ENCODE data around the gene ITGBL1. TPM values are rescaled to one million over a fixed set of nuclear protein-coding genes. Genes with fewer than 3 reads are reported as not detected.

The ITGBL1 gene
- total RNA-seq, 4 donors from 2014 or later = 0.27 to 2.6 (median 0.83) TPM; not detected in 1

- Histone ChIP-seq H3K4me1 (no peaks in the 10 kb centered on the region), H3K27me3 (no peaks in the 10 kb centered on the region), H3K27ac (no peak overlapping the region), H3K4me3 (no peak overlapping the region), H3K36me3 (no peaks in the 10 kb centered on the region), H3K9me3 (no peaks in the 10 kb centered on the region)
- TF ChIP-seq POLR2A (IDR thresholded peaks at IDR 0.05) = no peak
- DNase-seq = no peak
Observed at GRCh38 chr13:101726681-101727080, 274.2 kb downstream of the ITGBL1 start.

GRCh38 chr13:101727118-101727517 is 274.6 kb downstream of the ITGBL1 start:
- no peak for TF ChIP-seq POLR2A (IDR thresholded peaks at IDR 0.05)
- no peak overlapping the region for H3K4me3 ChIP-seq
- H3K9me3 ChIP-seq = no peaks in the 10 kb centered on the region
- no peaks in the 10 kb centered on the region for H3K4me1 ChIP-seq
- H3K27me3 ChIP-seq = no peaks in the 10 kb centered on the region
- no peaks in the 10 kb centered on the region for H3K36me3 ChIP-seq
- no peak for DNase-seq
- no peak overlapping the region for H3K27ac ChIP-seq

GRCh38 chr13:101728021-101728420 is 275.5 kb downstream of the ITGBL1 start:
- no peak for TF ChIP-seq POLR2A (IDR thresholded peaks at IDR 0.05)
- TF ChIP-seq CTCF (IDR thresholded peaks at IDR 0.05) = no peak

GRCh38 chr13:101728615-101729014 is 276.1 kb downstream of the ITGBL1 start:
- Histone ChIP-seq H3K9me3 (no peaks in the 10 kb centered on the region), H3K27me3 (no peaks in the 10 kb centered on the region), H3K27ac (no peak overlapping the region), H3K36me3 (no peaks in the 10 kb centered on the region), H3K4me3 (no peak overlapping the region), H3K4me1 (no peaks in the 10 kb centered on the region)
- DNase-seq = no peak
- TF ChIP-seq CTCF (IDR thresholded peaks at IDR 0.05) (no peak), POLR2A (IDR thresholded peaks at IDR 0.05) (no peak)

More at GRCh38 chr13:101728021-101728420, 275.5 kb downstream of the ITGBL1 start:
- no peak for DNase-seq
- H3K9me3 ChIP-seq = no peaks in the 10 kb centered on the region
- no peaks in the 10 kb centered on the region for H3K4me1 ChIP-seq
- H3K27me3 ChIP-seq = no peaks in the 10 kb centered on the region
- no peak overlapping the region for H3K27ac ChIP-seq
- no peaks in the 10 kb centered on the region for H3K36me3 ChIP-seq
- no peak overlapping the region for H3K4me3 ChIP-seq

DNA sequence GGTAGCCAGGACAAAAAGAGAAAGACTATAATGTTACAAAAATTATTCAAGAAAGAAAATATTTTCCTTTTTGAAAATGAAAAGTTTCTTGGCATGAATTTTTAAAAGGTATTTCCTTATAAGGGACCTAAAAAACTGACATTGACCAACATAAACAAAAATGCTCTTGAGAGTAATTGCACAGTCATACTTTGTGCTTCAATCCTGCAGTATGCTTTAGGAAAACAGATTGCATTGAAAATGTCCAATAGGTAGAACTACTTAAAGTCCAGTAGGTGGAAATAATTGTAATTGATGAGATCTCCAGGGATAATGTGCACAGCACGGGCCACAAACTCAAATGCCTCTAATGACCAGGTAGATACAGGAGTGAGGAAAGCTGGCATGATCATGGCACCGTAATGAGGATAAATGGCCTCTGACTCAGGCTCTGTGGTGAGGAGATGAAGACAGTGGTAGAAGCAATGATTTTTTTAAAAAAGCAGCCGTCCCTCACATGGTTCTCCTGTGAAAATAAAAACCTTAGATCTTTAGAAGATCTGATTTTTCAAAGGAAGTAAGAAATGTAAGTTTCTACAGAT is 278.0 kb downstream of the ITGBL1 start:
- Histone ChIP-seq H3K4me3 (no peak overlapping the region), H3K4me1 (no peaks in the 10 kb centered on the region), H3K9me3 (no peaks in the 10 kb centered on the region), H3K36me3 (no peaks in the 10 kb centered on the region), H3K27ac (no peak overlapping the region), H3K27me3 (no peaks in the 10 kb centered on the region)
- no peak for DNase-seq
- no peak for TF ChIP-seq CTCF (IDR thresholded peaks at IDR 0.05)
- no peak for TF ChIP-seq POLR2A (IDR thresholded peaks at IDR 0.05)

- no peaks in the 10 kb centered on the region for H3K36me3 ChIP-seq
- no peak for DNase-seq
- no peaks in the 10 kb centered on the region for H3K27me3 ChIP-seq
- no peaks in the 10 kb centered on the region for H3K9me3 ChIP-seq
- no peak overlapping the region for H3K4me3 ChIP-seq
- H3K4me1 ChIP-seq = no peaks in the 10 kb centered on the region
- H3K27ac ChIP-seq = no peak overlapping the region
- TF ChIP-seq POLR2A (IDR thresholded peaks at IDR 0.05) (no peak), CTCF (IDR thresholded peaks at IDR 0.05) (no peak)
Observed at GRCh38 chr13:101736566-101736965, 284.1 kb downstream of the ITGBL1 start.

DNA sequence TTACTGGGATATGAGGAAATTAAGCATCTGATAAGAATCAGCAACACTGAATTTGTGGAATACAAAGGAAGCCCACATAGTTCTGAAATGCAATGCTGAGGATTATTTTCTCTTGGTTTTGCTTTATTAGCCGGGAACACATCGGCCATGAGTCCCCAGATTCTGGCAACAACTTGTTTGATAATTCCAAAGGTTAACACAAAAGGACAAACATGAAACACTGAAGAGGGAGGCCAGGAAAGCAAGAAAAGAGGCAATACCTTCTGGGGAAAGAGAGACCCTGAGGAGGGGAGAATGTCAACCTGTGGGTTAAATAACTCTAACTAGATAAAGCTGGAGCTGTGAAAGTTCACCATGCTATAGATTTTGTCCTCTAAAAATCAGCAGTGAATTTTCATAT is 285.9 kb downstream of the ITGBL1 start:
- Histone ChIP-seq H3K4me1 (no peaks in the 10 kb centered on the region), H3K36me3 (no peaks in the 10 kb centered on the region), H3K9me3 (no peaks in the 10 kb centered on the region), H3K27me3 (no peaks in the 10 kb centered on the region), H3K27ac (no peak overlapping the region), H3K4me3 (no peak overlapping the region)
- DNase-seq = no peak
- TF ChIP-seq POLR2A (IDR thresholded peaks at IDR 0.05) (no peak), CTCF (IDR thresholded peaks at IDR 0.05) (no peak)

All from Peyer's patch (tissue), 4 donors.